Stimulated activated CD4-positive, alpha-beta T cell treated with anti-CD3 and anti-CD28 coated beads, TNF-alpha, amount 100 ng/mL, for 1 hour (primary cell): ENCODE results near the gene TMEM53.
"Not testable (repeated sequence)": the region's sequence is repeated elsewhere in the genome, so short reads cannot be mapped to it uniquely, and the experiment has no call there.

Source experiments
- DNase-seq, 3 donors: peaks; one replicate each; pipeline ENCODE4 v3.0.0-alpha.2; 2020; ENCODE audit warnings: low read depth in 3 of 3, low spot score in 1 of 3

Gene TMEM53

GRCh38 chr1:44674113-44675000 lies at the start of gene TMEM53, which contains the start of gene ARMH1:
TSS of gene TMEM53 (minus strand) at chr1:44674481. CDS start at chr1:44674391, 90 bp downstream.
TSS of gene ARMH1 (plus strand) at chr1:44674714. CDS start at chr1:44689698, 14,984 bp downstream.
- DNase-seq, result peak; percentile 88 to 91 (median 89)

- peak in 1 of 3 donors; percentile 35 for DNase-seq
Measured at GRCh38 chr1:44723496-44724295, 49.4 kb upstream of the TMEM53 start.

- no peak for DNase-seq
Measured at GRCh38 chr1:44723064-44723463, 48.8 kb upstream of the TMEM53 start.

- peak; percentile 33 to 53 (median 46) for DNase-seq
Measured at GRCh38 chr1:44721485-44722361, 47.4 kb upstream of the TMEM53 start.

GRCh38 chr1:44720281-44720680 lies 46.0 kb upstream of the TMEM53 start:
- DNase-seq, result no peak

- DNase-seq, result no peak
Measured at GRCh38 chr1:44719318-44719717, 45.0 kb upstream of the TMEM53 start.

GRCh38 chr1:44718091-44718490 lies 43.8 kb upstream of the TMEM53 start:
- no peak for DNase-seq

GRCh38 chr1:44717653-44718052 lies 43.4 kb upstream of the TMEM53 start:
- DNase-seq, result no peak

GRCh38 chr1:44717156-44717555 lies 42.9 kb upstream of the TMEM53 start:
- DNase-seq, result no peak

- DNase-seq, result peak in 1 of 3 donors; percentile 38
Measured at GRCh38 chr1:44714944-44715571, 40.8 kb upstream of the TMEM53 start.

GRCh38 chr1:44714532-44714931 lies 40.3 kb upstream of the TMEM53 start:
- DNase-seq, result no peak

- DNase-seq, result no peak
Measured at GRCh38 chr1:44713321-44713781, 39.1 kb upstream of the TMEM53 start.

GRCh38 chr1:44707959-44708831 lies 33.9 kb upstream of the TMEM53 start:
- DNase-seq, result no peak

- DNase-seq, result no peak
Measured at GRCh38 chr1:44707112-44707881, 33.0 kb upstream of the TMEM53 start.

GRCh38 chr1:44705938-44706337 lies 31.7 kb upstream of the TMEM53 start:
- DNase-seq, result no peak

GRCh38 chr1:44705470-44705869 lies 31.2 kb upstream of the TMEM53 start:
- no peak for DNase-seq

GRCh38 chr1:44701141-44701573 lies 26.9 kb upstream of the TMEM53 start:
- DNase-seq, result no peak

- DNase-seq, result no peak
Measured at GRCh38 chr1:44700573-44700972, 26.3 kb upstream of the TMEM53 start.

GRCh38 chr1:44699375-44699774 lies 25.1 kb upstream of the TMEM53 start:
- not testable (repeated sequence) for DNase-seq
